CD4-positive, alpha-beta T cell (primary cell): ENCODE measurements around the gene CYB5D1. TPM values are rescaled to one million over a fixed set of nuclear protein-coding genes. Genes with fewer than 3 reads are reported as not detected.
A peak's percentile ranks its signal among the peaks of the same experiment; 100 is the strongest.
"Not testable (repeated sequence)": the region's sequence is repeated elsewhere in the genome, so short reads cannot be mapped to it uniquely, and the experiment has no call there.

ENCODE experiments used
- ATAC-seq: fragments of 200-7000 bp; cut with Tn5 transposase; one replicate; pipeline ENCODE4 v1.10.0; 2022; ENCODE audit warnings: mild to moderate bottlenecking; ENCODE audit not compliant: poor library complexity
- CTCF ChIA-PET: fragments of 350-600 bp; sonication (Branson Sonifier 250); formaldehyde crosslinking; loops from one replicate; lab custom pipeline; 2021; ENCODE audit warnings: antibody characterized with exemption, inconsistent platforms; lab: Charles Lee
- POLR2A ChIA-PET: fragments of 350-600 bp; sonication (Branson Sonifier 250); formaldehyde crosslinking; loops from one replicate; lab custom pipeline; 2021; ENCODE audit warnings: antibody characterized with exemption, inconsistent platforms; lab: Charles Lee
- DNase-seq, 14 experiments: peaks; one replicate each; pipeline ENCODE4 v3.0.0-alpha.2; 2013 to 2020; ENCODE audit warnings: mixed read lengths in 2 of 14
- H3K27ac ChIP-seq, 2 donors: one replicate each; pipeline versions ENCODE4 v1.5.1 to v1.7.0; 2013; ENCODE audit warnings: low read length in 2 of 2, low read depth in 1 of 2, mild to moderate bottlenecking in 1 of 2
- H3K27me3 ChIP-seq, 2 experiments: 1 replicate in 1 of 2; 2 replicates in 1 of 2; pipeline versions ENCODE4 v1.6.1 to v1.7.0; 2013; ENCODE audit warnings: low read length in 2 of 2, control low read depth in 1 of 2, mild to moderate bottlenecking in 1 of 2, moderate library complexity in 1 of 2; ENCODE audit not compliant: insufficient read depth in 2 of 2, control insufficient read depth in 1 of 2
- H3K36me3 ChIP-seq: one replicate; pipeline ENCODE4 v1.6.1; 2013; ENCODE audit warnings: low read length, control low read depth; ENCODE audit not compliant: insufficient read depth
- H3K4me1 ChIP-seq: one replicate; pipeline ENCODE4 v1.6.1; 2013; ENCODE audit warnings: low read length, control low read depth; ENCODE audit not compliant: insufficient read depth
- H3K4me3 ChIP-seq: one replicate; pipeline ENCODE4 v1.5.1; 2013; ENCODE audit warnings: mild to moderate bottlenecking, low read length, moderate library complexity
- H3K9me3 ChIP-seq, 2 experiments: 1 replicate in 1 of 2; 2 replicates in 1 of 2; pipeline versions ENCODE4 v1.6.1 to v1.7.0; 2013; ENCODE audit warnings: low read length in 2 of 2, mild to moderate bottlenecking in 2 of 2, control low read depth in 1 of 2, moderate library complexity in 1 of 2; ENCODE audit not compliant: control insufficient read depth in 1 of 2, insufficient read depth in 1 of 2
- H3K27ac Mint-ChIP-seq: one replicate; pipeline ENCODE4 v1.8.0; 2020; ENCODE audit warnings: mixed read lengths
- H3K27me3 Mint-ChIP-seq: one replicate; pipeline ENCODE4 v1.8.0; 2021; ENCODE audit warnings: mixed read lengths
- H3K36me3 Mint-ChIP-seq: one replicate; pipeline ENCODE4 v1.8.0; 2021; ENCODE audit warnings: low read depth, mixed read lengths
- H3K4me1 Mint-ChIP-seq: one replicate; pipeline ENCODE4 v1.8.0; 2021; ENCODE audit warnings: low read depth, mixed read lengths
- H3K4me3 Mint-ChIP-seq: one replicate; pipeline ENCODE4 v1.8.0; 2020; ENCODE audit warnings: mild to moderate bottlenecking, mixed read lengths
- H3K9me3 Mint-ChIP-seq: one replicate; pipeline ENCODE4 v1.8.0; 2020; ENCODE audit warnings: mixed read lengths
- intact Hi-C, 2 experiments: fragments of 100-400 bp; cut with DNase I in 1 of 2; cut with micrococcal nuclease in 1 of 2; formaldehyde crosslinking; loops; one replicate each; pipeline versions ENCODE4 v1.15.1 to v1.9.0; 2023 to 2025; cut with DNase I, micrococcal nuclease
- total RNA-seq, 174 experiments: library from RNA in 2 of 174; stranded (reverse) in 2 of 174; gene quantifications; one replicate each; pipeline ENCODE4 v1.2.3 and lab custom pipeline; 2021 to 2026
- TF ChIP-seq, protein P1 (sequence below): fragments of 200-600 bp; IDR thresholded peaks from one replicate; pipeline ENCODE4 v1.8.0; 2022; ENCODE audit warnings: antibody characterized with exemption, mild to moderate bottlenecking

CYB5D1 gene
- total RNA-seq, 2 experiments from 2014 or later, result 8.7 TPM

DNA sequence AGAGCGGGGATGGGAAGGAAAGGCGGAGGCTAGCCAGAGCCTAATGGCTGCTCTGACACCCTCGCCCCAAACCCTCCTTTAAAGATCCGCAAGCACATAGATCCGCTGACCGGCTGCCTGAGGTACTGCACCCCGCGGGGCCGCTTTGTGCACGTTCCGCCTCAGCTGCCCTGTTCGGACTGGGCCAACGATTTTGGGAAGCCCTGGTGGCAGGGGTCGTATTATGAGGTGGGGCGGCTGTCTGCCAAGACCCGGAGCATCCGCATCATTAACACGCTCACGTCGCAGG lies 663 bp downstream of the CYB5D1 start:
- Mint-ChIP-seq H3K4me1 (peaks cover 5% of the 10 kb centered on the region), H3K9me3 (no peaks in the 10 kb centered on the region), H3K4me3 (no peak overlapping the region), H3K36me3 (peaks cover 21% of the 10 kb centered on the region), H3K27me3 (no peaks in the 10 kb centered on the region), H3K27ac (no peak overlapping the region)
- intact Hi-C loops, result loop anchor here in 1 of 2 experiments (10.0 kb wide), 2 partner anchors 534 to 824 kb away; partner anchors contain the start of genes NEURL4 and SLC16A13
- peaks cover 35% of the 10 kb centered on the region for H3K4me1 ChIP-seq
- no peak for ATAC-seq
- H3K27ac ChIP-seq, result peak overlapping the region; percentile 84 to 96
- H3K27me3 ChIP-seq, result no peaks in the 10 kb centered on the region
- ChIA-PET POLR2A (interaction anchor here (0.5 to 1.0 kb wide), 3 partner anchors 25 to 311 kb away, joined by 3 to 4 read pairs (median 4); no protein-coding TSS in a partner anchor), CTCF (interaction anchor here (2.5 to 7.9 kb wide), 2 partner anchors 12 to 131 kb away, joined by 6 to 48 read pairs; no protein-coding TSS in a partner anchor)
- DNase-seq, result peak in 4 of 14 experiments; percentile 16 to 66 (median 44)
- peaks cover 7% of the 10 kb centered on the region for H3K36me3 ChIP-seq
- H3K9me3 ChIP-seq, result no peaks in the 10 kb centered on the region
- peak overlapping the region; percentile 74 for H3K4me3 ChIP-seq
- TF ChIP-seq, protein P1, sequence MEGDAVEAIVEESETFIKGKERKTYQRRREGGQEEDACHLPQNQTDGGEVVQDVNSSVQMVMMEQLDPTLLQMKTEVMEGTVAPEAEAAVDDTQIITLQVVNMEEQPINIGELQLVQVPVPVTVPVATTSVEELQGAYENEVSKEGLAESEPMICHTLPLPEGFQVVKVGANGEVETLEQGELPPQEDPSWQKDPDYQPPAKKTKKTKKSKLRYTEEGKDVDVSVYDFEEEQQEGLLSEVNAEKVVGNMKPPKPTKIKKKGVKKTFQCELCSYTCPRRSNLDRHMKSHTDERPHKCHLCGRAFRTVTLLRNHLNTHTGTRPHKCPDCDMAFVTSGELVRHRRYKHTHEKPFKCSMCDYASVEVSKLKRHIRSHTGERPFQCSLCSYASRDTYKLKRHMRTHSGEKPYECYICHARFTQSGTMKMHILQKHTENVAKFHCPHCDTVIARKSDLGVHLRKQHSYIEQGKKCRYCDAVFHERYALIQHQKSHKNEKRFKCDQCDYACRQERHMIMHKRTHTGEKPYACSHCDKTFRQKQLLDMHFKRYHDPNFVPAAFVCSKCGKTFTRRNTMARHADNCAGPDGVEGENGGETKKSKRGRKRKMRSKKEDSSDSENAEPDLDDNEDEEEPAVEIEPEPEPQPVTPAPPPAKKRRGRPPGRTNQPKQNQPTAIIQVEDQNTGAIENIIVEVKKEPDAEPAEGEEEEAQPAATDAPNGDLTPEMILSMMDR, result no peak

DNA sequence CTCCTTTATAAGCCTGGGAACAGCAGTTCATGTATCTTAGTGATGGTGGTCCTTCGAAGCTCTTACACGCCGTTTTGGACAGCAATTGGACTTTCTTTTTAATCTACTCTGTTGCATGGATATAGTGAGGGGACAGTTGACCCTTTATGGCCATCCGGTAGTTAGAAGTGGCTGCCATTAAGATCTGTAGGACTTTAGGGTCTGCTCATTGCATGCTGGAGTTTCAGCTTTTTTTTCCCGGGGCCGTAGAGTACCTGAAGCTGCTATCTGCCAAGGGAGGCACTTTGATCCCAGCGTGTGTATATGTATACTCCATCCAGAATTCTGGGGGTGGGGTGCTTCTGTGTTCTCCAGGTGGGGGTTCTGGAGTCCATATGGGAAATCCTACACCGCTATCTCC lies 1.2 kb downstream of the CYB5D1 start:
- Mint-ChIP-seq H3K27me3 (no peaks in the 10 kb centered on the region), H3K27ac (no peak overlapping the region), H3K4me3 (no peak overlapping the region), H3K9me3 (no peaks in the 10 kb centered on the region), H3K36me3 (peaks cover 17% of the 10 kb centered on the region), H3K4me1 (peaks cover 5% of the 10 kb centered on the region)
- ATAC-seq, result no peak
- CTCF ChIA-PET, result interaction anchor here (2.5 to 7.9 kb wide), 2 partner anchors 12 to 131 kb away, joined by 6 to 48 read pairs; no protein-coding TSS in a partner anchor
- intact Hi-C loops, result loop anchor here in 1 of 2 experiments (10.0 kb wide), 2 partner anchors 534 to 824 kb away; partner anchors contain the start of genes NEURL4 and SLC16A13
- Histone ChIP-seq H3K27me3 (no peaks in the 10 kb centered on the region), H3K36me3 (peaks cover 3% of the 10 kb centered on the region), H3K4me3 (no peak overlapping the region), H3K4me1 (peaks cover 35% of the 10 kb centered on the region), H3K9me3 (no peaks in the 10 kb centered on the region), H3K27ac (no peak overlapping the region)
- DNase-seq, result peak in 2 of 14 experiments; percentile 8 to 40
- TF ChIP-seq, protein P1, result no peak
- POLR2A ChIA-PET, result interaction anchor here (0.5 to 1.0 kb wide), 3 partner anchors 24 to 311 kb away, joined by 3 to 4 read pairs (median 4); no protein-coding TSS in a partner anchor

DNA sequence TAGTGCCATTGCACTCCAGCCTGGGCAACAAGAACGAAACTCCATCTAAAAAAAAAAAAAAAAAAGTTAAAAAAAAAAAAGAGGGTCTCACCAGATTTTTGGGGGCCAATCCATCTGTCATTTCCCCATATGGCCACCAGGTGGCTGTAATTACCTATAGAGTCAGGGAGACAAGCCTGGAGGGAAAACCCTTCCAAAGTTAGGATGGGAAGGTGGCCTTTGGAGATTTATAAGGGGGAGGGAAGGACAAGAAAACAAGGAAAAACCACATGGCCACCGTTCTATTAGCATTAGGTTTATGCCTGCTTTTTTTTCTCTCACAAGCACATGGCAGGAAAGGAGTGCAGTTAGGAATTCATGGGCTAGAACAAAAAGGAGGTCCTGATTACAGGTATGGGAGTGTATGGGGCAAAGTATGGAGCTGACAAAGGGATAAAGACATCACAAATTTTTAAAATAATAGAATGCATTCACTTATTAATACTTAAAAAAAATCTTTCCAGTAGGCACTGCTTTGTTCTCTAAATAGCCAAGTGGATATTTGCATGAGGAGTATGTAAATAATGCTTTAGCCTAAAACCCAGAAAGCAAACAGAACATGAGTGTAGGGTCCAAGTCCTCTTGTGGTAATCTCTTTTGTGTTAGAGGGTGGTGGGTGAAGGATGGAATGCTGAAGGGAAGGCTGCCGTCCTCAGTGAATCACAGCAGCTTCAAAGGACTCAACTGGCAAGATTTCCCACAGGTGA lies 5.1 kb downstream of the CYB5D1 start:
- no peaks in the 10 kb centered on the region for H3K9me3 ChIP-seq
- H3K4me1 ChIP-seq, result peaks cover 17% of the 10 kb centered on the region
- no peak overlapping the region for H3K4me3 Mint-ChIP-seq
- no peak overlapping the region for H3K27ac ChIP-seq
- H3K4me1 Mint-ChIP-seq, result peaks cover 18% of the 10 kb centered on the region
- intact Hi-C loops, result loop anchor here (1.0 to 10.0 kb wide), 7 partner anchors 24 to 194 kb away; partner anchors contain the start of gene RNF227 (in 2 of the 2)
- peaks cover 3% of the 10 kb centered on the region for H3K36me3 ChIP-seq
- peaks cover 11% of the 10 kb centered on the region for H3K36me3 Mint-ChIP-seq
- DNase-seq, result peak in 9 of 14 experiments; percentile 31 to 70 (median 44)
- ChIA-PET CTCF (interaction anchor here (0.6 to 7.9 kb wide), 16 partner anchors 11 to 434 kb away, joined by 3 to 48 read pairs (median 3); no protein-coding TSS in a partner anchor), POLR2A (interaction anchor here (0.6 to 2.3 kb wide), 4 partner anchors 28 to 127 kb away, joined by 3 to 10 read pairs (median 6); partner anchors contain the start of gene RNF227)
- H3K27me3 ChIP-seq, result no peaks in the 10 kb centered on the region
- no peaks in the 10 kb centered on the region for H3K27me3 Mint-ChIP-seq
- ATAC-seq, result no peak
- H3K4me3 ChIP-seq, result no peak overlapping the region
- H3K9me3 Mint-ChIP-seq, result no peaks in the 10 kb centered on the region
- H3K27ac Mint-ChIP-seq, result no peak overlapping the region
- TF ChIP-seq, protein P1, result peak; percentile 97

DNA sequence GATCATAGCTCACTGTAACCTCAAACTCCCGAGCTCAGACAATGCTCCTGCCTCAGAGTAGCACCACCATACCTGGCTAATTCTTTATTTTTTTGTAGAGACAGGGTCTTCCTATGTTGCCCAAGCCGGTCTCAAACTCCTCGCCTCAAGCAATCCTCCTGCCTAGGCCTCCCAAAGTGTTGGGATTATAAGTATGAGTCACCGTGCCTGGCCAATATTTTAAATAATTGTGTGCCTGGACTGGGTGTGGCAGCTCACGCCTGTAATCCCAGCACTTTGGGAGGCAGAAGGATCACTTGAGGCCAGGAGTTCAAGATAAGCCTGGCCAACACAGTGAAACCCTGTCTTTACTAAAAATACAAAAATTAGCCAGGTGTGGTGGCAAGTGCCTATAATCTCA lies 6.6 kb downstream of the CYB5D1 start:
- Mint-ChIP-seq H3K4me1 (peaks cover 31% of the 10 kb centered on the region), H3K36me3 (peaks cover 11% of the 10 kb centered on the region)
- not testable (repeated sequence) for H3K27ac Mint-ChIP-seq, H3K27me3 Mint-ChIP-seq, DNase-seq, H3K27me3 ChIP-seq, ATAC-seq, H3K36me3 ChIP-seq, H3K27ac ChIP-seq, H3K4me3 ChIP-seq, H3K4me3 Mint-ChIP-seq, H3K9me3 Mint-ChIP-seq, H3K9me3 ChIP-seq
- H3K4me1 ChIP-seq, result peaks cover 17% of the 10 kb centered on the region
- POLR2A ChIA-PET, result interaction anchor here (1.1 to 1.9 kb wide), 4 partner anchors 13 to 51 kb away, joined by 3 to 10 read pairs (median 4); partner anchors contain the start of gene RNF227
- intact Hi-C loops, result loop anchor here (5.0 to 10.0 kb wide), 2 partner anchors 50 to 178 kb away; partner anchors contain the start of gene RNF227 (in 2 of the 2)
- CTCF ChIA-PET, result interaction anchor here (0.6 to 7.9 kb wide), 6 partner anchors 13 to 125 kb away, joined by 3 to 48 read pairs (median 4); no protein-coding TSS in a partner anchor
